LNCAP (cell line): ENCODE data around the gene CAPN2.

ENCODE experiments used
- TF ChIP-seq, protein P1 (sequence below): fragments of 450-650 bp; IDR thresholded peaks from 2 replicates; pipeline ENCODE4 v1.5.1; 2017; ENCODE audit warnings: mild to moderate bottlenecking

CAPN2 gene

DNA sequence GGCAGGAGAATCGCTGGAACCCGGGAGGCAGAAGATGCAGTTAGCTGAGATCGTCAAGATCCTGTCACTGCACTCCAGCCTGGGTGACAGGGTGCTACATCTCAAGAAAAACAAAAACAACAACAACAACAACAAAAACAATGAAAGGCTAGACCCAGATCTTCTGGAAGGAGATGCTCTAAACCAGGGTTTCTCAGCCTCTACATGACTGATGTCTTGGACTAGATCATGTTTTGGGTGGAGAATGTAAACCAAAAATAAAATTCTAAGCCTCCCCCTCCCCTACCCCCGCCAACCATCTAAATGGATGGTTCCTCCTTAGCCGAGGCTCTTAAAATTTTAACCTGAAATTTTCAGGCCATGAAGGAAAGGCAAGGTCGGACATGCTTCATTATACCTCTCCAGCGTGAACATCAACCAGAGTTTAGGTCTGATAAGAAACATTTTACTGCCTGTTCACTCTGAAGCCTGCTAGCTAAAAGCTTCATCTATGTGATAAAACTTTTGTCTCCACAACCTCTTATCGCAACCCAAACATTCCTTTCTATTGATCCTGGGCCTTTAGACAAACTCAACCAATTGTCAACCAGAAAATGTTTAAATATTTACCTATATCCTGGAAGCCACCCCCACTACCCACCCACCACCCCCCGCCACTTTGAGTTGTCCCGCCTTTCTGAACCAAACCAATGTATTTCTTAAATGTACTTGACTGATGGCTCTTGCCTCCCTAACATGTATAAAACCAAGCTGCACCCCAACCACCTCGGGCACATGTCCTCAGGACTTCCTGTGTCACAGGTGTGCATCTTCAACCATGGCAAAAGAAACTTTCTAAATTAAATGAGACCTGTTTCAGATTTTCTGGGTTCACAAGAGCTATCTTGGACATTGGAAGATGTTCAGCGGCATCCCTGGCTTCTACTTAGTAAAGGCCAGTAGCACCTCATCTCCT lies 1.9 kb upstream of the CAPN2 start:
- TF ChIP-seq, protein P1, sequence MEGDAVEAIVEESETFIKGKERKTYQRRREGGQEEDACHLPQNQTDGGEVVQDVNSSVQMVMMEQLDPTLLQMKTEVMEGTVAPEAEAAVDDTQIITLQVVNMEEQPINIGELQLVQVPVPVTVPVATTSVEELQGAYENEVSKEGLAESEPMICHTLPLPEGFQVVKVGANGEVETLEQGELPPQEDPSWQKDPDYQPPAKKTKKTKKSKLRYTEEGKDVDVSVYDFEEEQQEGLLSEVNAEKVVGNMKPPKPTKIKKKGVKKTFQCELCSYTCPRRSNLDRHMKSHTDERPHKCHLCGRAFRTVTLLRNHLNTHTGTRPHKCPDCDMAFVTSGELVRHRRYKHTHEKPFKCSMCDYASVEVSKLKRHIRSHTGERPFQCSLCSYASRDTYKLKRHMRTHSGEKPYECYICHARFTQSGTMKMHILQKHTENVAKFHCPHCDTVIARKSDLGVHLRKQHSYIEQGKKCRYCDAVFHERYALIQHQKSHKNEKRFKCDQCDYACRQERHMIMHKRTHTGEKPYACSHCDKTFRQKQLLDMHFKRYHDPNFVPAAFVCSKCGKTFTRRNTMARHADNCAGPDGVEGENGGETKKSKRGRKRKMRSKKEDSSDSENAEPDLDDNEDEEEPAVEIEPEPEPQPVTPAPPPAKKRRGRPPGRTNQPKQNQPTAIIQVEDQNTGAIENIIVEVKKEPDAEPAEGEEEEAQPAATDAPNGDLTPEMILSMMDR, result no peak

DNA sequence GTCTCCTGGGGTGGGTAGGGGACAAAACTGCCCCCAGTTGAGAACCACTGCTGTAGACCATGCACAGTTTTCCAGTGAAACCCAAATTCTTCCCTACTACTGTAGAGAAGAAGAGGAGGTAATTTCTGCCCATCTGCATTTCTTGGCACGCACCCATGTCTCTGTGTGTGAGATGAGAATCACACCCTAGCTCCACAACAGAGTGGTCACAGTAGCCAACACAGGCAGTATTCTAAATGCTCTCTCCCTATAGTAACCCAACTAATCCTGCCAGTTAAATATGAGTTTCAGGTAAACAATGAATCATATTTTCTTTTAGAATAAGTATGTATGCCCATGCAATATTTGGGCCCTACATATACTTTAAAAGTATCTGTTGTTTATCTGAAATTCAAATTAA lies 1.2 kb upstream of the CAPN2 start:
- TF ChIP-seq, protein P1, result no peak

GRCh38 chr1:223711747-223712193 lies 569 bp upstream of the CAPN2 start:
- TF ChIP-seq, protein P1, result no peak

- TF ChIP-seq, protein P1, result no peak
These were observed 623 bp downstream of the CAPN2 start for GRCh38 chr1:223712850-223713474.

GRCh38 chr1:223713546-223714420 lies 1.4 kb downstream of the CAPN2 start:
- TF ChIP-seq, protein P1, result no peak

DNA sequence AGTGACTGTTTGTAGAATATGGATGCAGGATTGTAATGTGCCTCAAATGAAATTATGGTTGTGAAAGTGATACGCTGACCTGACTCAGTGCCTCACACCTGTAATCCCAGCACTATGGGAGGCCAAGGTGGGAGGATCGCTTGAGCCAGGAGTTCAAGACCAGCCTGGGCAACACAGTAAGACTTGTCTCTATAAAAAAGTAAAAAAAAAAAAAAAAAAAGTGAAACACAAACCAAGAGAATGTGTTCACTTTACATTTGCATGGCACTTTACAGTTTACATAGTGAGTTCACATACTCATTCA lies 2.0 kb downstream of the CAPN2 start:
- TF ChIP-seq, protein P1, result no peak

- TF ChIP-seq, protein P1, result no peak
These were observed 2.7 kb downstream of the CAPN2 start for GRCh38 chr1:223714849-223715603.
